NCI-H1417 (cell line): Measurements from ENCODE around the gene UCN2.
A peak's percentile ranks its signal among the peaks of the same experiment; 100 is the strongest.
"Not testable (repeated sequence)": the region's sequence is repeated elsewhere in the genome, so short reads cannot be mapped to it uniquely, and the experiment has no call there.

Experiments used
- DNase-seq, 3 experiments: peaks; one replicate each; lab custom pipeline; 2025; lab: John Stamatoyannopoulos, UW

Gene UCN2

DNA sequence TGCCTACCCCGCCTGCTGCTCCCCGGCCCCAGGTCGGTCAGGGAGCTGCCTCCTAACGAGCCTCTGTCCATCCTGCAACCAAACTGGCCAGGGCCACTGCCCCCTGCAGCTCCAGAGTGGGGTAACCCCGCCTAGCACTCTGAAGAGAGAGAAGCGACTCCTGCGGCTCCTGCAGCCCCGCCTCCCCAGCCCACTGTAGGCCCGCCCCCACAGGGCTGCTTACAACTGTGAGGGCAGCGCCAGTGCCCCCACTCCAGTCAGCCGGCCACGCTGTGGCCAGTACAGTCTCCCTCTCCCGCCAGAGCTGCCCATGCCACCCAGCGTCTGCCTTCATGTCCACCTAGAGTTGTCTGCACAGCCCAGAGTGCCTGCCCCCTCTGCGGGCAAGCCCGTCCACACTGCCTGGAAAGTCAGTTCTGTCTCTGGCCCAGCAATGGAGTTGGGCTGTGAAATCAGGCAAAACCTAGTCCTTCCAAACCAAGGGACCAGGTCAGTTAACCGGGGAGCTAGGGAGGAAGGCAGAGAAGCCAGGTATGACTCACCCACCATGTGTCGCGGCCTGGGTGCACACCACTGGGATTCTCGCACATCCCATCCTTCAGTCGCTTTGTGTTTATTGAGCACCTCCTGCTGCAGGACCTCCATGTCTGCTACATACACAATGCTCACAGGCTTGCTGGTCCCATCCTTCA, 2.4 kb downstream of the UCN2 start:
- DNase-seq: peak in 2 of 3 experiments; percentile 2 to 40

DNA sequence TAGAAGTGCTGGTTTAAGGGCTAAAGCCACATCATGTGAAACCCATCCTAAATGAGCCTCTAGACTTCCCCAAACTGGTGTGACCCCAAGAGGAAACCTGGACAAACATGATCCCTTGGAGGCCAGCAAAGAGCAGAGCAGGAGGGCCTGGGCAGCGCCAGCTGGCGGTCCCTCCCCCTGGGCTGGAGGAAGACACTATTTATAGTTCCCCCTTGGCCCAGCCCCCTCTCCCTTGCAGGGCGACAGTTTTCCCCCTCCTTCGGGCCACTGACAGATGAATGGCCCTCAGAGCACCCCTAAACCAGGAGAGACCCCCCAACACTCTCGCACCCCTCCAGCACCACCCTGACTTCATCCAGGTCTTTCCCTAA, 2.9 kb downstream of the UCN2 start:
- DNase-seq: peak in 2 of 3 experiments; percentile 2 to 15

DNA sequence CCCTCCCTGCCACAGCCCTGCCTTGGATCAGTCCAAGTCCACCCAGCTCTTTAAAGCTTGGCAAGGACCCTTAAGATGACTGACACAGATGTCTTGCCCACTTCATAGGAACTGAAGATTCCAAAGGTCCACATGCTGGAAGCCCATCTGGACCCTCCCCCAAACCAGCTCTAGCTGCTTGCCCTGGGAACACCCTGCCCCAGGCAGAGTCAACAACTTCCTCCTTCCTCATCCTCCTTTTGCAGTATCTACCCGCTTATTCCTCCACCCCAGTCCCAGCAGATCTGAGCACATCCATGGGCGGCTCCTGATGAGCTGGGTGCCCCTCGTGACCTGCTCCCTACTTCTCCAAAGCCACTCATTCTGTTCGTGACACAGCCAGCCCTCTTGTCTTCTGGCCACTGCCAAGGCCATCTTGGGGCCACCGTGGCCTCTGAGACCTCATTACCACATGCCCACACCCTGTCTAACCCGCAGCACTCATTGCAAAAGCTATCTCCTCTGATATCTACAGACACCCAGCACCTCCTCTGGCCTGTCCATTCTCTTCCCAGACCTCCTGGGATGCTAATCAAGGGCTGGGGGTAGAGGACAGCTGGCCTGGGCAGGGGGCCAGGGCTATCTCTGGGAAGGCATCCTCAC, 5.0 kb downstream of the UCN2 start:
- no peak for DNase-seq

DNA sequence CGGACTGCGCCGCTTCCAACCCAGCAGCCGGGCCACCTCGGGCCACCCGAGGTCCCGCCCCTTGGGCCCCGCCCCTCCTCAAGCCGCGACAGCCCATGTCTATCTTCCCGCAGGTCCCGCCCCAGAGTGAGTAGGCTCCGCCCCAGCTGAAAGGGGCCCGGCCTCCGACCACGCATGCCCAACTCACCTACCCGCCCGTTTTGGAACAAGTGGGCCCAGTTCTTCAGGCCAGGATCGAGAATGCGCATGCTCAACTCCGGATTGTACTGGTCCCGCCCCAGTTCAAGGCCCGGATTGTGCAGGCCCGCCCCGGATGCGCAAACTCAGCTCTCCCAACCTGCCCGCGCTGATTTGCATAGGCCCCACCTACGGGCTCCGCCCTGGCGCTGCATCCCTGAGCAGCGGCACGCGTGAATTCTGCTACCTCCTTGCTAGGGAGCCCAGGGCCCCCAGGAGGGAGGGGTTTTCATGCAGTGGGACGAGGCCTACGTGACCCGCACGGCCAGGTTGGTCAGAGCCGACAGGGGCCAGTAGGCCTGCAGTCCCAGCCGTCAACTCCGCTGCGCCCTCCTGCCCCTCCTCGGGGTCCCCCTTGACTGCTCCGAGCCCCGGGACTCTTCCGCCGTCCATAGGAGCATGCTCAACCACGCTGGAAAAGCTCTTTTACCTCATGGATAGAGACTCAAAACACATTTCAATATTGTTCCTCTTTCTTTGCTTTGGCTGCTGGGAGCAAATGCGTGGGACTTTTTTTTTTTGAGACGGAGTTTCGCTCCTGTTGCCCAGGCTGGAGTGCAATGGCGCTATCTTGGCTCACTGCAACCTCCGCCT, 6.6 kb downstream of the UCN2 start, which contains the start of gene PFKFB4:
Gene PFKFB4 (minus strand): TSS at position 8 of the 831 bp plus-strand sequence. CDS start 26 bp downstream, outside the sequence.
- peak; percentile 93 to 98 (median 95) for DNase-seq

DNA sequence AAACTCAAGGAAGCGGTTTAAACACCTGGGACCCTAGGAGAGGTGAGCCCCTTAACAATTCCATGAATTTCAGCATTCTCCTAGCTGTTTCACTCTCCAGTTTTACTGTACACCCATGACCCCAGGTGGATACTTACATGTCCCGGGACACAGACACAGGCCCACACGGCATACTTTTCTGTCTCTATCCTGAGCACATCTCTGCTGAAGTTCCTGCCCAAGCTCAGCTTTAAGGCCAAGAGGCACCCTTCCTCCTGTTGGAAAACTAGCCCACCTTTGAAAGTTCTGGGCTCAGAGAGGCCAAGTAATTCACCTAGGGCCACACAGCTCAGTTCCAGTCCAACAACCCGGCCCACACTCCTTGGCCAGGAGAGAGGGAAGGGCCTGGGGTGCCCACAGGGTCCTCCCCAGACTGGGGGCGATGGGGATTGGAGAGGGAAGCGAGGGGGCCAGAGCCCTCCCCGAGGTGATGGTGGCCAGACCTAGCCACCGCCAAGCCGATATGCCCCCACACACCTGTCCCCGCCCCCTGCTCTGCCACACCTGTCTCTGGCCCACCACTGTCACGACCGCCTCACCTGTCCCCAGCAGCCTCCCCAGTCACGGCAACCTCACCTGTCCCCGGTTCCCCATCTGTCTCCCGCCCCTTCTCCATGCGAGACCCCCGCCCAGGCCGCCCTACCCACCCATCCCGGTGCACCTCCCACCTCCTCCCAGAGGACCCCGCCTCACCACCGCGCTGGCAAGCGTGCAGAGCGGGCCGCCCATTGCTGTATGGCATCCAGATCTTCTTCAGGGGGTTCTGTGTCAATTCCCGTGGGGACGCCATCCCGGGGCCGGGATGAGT, 7.4 kb downstream of the UCN2 start:
- peak in 1 of 3 experiments; percentile 10 for DNase-seq

DNA sequence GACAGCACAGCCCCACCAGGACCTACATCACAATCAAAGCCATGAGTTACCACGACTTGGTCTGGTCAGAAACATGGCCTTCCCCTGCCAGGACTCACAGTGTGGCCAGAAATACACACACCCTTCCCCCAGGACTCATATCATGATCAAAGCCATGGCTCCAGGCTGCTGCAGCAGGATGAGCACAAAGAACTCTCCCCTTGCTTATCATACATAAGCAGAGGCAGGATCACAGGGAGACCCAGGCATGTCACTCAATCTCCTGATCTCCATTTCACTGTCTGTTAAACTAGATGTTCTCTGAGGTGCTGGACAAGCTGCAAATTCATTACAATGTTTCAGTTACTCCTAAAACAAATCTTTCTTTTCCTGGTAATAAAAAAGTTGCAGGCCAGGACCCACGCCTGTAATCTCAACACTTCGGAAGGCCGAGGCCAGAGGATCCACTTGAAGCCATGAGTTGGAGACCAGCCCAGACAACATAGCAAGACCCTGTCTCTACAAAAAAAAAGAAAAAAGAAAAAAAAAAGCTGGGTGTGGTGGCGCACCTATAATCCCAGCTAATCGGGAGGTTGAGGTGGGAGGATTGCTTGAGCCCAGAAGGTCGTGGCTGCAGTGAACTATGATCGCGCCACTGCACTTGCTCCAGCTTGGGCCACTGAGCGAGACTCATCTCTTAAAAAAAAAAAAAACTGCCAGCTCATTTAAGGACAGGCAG, 8.2 kb downstream of the UCN2 start:
- DNase-seq: no peak

DNA sequence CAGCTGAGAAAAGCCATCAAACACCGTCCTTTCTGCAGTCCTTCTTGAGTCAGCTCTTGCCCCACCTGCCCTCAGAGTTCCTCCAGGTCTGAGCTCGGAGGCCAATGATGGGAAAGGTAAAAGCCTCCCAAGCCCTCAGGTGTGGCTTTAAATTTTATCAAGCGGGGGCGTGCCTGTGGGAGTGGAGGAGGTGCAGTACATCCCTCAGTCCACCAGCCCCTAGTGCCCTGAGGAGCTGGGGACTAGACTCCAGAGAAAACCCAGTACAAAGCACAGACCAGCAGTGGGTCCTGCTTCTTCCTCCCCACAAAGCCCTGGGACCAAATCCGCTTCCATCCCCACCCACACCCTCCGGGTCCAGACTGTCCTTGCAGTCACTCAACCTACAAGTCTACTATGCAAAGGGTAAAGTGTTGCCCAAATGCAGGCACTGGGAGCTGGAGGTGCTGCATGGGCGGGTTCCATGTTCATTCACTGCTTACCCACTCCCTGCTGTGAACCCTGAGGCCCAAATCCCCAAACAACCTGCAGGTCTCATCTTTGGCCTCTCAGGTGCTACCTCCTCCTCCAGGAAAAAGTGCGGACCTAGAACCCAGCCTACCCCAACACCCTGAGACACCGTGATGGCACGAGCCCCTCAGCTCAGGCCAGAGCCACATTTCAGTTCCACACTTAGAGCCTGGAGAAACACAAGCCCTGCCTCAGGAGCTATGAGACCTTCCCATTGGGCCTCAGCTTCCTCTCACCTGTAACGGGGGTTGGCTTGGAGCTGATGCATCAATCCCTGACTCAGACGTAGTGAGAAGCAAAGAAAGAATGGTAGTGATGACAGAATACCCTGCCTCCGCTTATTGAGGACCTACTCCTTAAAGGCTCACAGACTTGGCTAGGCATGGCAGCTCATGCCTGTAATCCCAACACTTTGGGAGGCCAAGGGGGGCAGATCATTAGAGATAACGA, 9.4 kb downstream of the UCN2 start:
- no peak for DNase-seq

DNA sequence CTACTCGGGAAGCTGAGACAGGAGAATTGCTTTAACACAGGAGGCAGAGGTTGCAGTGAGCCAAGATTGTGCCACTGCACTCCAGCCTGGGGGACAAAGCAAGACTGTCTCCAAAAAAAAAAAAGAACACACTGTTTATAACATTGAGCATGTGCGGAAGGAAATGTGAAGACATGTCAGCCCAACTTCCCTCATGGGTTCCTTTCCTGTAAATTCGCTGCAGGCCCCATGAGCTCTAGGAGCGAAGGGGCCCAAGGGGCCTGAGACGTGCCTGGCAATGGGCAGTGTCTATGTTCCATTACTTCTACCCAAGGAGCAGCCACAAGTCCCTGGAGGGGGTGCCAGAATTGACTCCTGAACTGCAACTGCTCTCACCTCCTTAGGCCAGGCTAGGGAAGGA, 10.2 kb downstream of the UCN2 start:
- DNase-seq: no peak

DNA sequence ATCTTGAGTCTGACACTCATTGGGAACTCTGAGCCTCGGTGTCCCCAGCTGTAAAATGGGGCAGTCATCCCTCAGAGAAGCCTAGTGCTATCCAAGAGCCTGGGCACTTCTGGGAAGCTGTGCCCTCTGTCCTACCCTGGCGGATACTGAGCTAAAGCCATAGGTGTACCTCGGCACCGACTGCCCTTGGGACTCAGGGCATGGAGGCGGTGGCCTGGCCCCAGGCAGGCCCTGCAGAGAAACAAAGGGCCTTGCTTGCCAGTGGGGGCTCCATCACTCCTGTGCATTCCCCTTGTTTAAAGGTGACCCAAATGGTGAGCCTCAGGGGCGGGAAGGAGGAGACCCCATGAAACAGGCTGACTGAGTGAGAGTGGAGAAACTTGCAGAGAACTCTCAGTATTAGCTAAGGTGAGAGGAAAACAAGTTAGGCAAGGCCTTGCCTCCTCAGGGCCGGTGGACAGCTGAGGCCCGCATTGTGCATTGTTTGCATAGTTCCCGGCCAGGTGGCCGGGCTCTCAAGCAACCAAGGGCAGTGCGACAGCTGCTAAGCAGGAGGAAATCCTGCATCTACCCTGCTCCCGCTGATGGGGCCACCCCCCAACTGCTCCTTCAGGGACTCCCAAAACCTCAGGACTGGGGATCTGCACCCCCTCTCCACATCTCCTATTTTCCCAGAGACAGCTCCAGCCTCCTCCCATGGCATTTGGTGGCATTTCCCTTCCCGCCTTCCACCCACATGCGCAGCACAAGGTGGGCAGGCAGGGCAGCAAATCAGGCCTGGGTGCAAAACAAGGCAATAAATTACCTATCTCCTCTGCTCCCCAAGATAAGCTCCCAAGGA, 11.2 kb downstream of the UCN2 start:
- peak in 2 of 3 experiments; percentile 22 to 66 for DNase-seq

DNA sequence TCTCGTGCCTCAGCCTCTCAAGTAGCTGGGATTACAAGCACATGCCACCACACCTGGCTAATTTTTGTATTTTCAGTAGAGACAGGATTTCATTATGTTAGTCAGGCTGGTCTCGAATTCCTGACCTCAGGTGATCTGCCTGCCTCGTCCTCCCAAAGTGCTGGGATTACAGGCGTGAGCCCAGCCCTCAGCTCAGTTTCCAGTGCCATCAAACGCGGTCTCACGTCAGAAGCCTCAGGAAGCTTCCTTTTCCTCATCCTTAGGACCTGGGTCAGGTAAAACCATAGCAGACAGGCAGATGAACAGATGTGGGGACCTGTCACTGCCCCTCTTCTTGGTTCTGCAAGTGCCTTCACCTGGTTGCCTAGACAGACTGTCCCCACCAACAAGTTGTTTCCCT, 11.9 kb downstream of the UCN2 start:
- DNase-seq: not testable (repeated sequence)

DNA sequence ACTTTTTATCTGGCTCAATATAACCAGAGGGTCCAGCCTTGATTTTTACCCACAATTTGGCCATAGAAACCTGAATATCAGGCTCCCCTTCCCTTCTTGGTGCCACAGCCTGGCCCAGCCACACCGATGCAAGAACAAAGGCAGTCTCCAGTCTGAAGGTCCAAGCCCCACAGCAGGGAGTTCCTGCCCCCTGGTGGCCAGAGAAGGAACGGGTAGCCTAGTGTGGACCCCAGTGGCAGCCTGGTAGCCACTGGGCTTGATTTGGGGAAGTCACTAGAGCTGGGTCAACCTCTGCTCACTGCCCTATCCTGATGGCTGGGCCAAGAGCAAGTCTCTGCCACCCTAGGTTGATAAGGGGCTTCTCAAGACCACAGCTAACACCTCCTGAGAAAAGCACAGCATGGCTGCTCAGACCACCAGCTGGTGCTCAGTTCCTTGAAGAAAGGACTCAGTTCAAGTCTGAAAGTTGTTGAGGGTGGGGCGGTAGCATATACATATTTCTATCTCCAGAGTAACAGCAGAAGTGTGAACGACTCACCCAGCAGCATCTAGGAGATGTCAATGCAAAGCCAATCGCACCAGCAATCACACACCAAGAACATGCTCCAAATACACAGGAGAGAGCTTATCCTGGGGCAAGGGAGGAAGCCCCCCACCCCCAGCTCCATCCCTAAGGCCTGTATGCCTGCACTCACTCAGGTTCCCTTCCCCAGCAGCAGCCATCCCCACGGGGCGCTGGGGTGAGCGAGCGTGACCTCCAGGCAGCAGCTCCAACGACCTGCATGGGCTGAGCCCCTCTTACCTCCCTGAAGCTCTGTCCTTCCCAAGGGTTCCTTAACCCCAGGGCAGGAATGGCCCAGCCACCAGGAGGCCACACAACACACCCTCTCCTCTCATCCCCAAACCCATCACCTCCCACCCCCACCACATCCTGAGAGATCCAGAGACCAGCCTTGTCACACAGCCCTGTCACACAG, 14.6 kb downstream of the UCN2 start:
- peak; percentile 27 to 63 (median 63) for DNase-seq

DNA sequence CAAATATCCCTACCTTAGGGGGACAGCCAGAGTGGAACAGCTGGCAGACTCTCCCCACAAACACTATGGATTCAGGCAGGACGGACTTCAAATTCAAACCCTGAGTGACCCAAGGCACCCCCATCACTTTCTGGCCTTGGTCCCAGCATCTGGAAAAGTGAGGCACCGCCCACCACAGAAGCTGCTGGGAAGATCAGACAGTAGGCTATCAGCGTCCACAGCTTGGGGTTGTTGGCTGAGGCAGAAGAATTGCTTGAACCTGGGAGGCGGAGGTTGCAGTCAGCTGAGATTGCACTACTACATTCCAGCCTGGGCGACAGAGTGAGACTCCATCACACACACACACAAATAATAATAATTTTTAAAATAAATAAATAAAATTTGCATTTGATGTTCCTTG, 15.5 kb downstream of the UCN2 start:
- DNase-seq: no peak

DNA sequence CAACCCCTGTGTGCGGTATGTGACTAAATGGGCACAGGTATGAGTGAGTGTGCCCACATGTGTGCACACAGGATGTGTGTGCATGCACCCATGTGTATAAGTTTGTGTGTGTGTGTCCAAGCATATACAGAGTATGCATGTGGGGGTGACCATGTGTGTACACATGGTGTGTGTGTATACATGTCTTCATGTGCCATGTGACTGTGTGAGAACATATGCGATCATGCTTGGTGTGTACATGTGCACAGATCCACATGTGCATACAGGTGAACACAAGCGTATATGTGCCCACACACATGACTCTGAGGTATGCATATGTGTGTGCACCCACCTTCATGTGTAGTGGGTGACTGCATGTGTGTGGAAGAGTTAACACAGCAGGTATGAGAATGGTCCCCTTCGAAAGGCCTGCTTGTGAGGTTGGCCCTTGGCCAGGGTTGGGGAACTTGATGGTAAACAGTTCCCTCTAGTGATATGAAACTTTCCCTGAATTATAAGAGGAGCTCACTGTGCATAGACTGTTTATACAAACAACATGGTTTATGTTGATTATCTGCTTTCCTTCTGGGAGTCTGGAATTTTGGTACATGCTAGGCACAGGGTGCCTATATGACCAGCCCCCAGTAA, 17.3 kb downstream of the UCN2 start:
- DNase-seq: no peak

DNA sequence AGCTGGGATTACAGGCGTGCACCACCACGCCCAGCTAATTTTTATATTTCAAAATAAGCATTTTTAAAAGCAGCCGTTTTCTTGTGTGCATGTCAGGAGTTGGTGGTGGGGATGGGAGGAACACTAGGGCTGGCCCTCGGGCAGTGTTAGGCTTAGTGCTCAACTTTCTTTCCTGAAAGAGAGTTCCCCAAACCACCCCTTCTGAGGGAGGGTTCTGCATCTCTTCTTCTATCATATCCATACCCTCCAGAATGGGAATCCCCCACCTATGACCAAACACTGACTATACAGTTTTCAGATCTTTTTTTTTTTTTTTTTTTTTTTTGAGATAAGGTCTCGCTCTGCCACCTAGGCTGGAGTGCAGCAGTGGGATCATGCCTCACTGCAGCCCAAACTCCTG, 19.4 kb downstream of the UCN2 start:
- no peak for DNase-seq

DNA sequence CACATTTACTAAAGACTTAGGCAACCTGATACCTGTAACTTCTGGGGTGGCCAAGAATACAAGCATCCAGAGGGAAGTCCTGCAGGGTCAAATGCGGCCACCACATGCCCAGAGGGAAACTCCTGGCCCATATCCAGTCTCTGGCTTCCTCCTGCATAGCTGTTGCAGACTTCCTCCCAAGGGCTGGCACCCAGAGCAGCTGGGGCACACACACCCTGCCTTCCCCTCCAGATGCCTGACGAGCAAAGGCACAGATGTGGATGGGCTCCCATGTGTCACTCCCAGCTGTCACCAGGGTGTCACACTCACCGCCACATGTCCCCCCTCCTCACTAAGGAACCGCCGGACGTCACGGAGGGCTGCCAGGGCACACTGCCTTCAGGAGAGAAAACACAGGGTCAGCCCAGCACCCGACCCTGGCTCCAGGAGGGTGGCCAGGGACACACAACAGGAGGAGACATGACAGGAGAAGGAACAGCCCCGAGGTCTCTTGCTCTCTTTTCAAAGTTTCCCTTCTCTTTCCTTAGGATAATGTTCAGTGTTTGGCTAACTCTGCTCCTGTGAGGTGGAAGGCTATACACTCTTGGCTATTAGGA, 20.2 kb downstream of the UCN2 start:
- no peak for DNase-seq

DNA sequence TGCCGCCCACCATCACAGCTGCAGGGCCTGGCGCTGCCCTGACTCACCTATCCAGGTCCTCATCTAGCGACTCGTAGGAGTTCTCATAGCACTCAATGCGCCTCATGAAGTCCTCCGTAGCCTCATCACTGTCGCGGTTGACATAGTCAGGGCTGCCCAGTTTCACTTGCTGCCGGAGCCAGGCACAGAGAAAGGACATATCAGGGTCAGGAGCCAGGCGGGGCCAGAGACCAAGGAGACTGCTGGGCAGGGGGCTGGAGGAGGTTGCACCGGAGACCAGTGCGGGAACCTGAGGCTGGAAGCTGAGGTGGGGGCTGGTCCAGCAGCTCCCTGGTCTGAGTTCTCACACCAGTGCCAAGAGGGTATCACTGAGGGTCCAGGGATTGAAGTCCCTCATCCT, 25.1 kb downstream of the UCN2 start:
- DNase-seq: no peak

DNA sequence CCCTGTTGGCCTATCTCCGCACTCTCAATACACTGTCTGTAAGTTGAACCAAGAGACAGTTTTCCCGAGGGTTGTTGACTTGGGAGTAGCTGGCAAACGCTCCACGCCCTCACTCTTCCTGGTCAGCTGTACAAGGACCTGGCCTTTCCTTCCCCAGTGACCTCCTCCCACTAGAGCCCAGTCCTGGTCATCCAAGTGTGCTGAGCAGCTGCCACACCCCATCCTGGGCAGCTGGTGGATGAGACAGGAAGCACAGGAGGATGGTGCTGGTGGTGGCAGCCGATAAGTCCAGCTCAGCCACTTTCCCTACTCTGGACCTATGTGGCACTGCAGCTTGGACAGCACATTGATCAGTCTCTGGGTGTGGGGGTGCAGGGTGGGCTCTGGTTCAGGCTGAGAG, 26.8 kb downstream of the UCN2 start:
- DNase-seq: no peak
